GM21619 (cell line): ENCODE measurements around the gene DAB2.
"Not testable (repeated sequence)": the region's sequence is repeated elsewhere in the genome, so short reads cannot be mapped to it uniquely, and the experiment has no call there.

Experiments used
- ATAC-seq: cut with Tn5 transposase; IDR thresholded peaks from one replicate; pipeline ENCODE4 v1.9.1; 2021; ENCODE audit not compliant: unreplicated experiment

The DAB2 gene

DNA sequence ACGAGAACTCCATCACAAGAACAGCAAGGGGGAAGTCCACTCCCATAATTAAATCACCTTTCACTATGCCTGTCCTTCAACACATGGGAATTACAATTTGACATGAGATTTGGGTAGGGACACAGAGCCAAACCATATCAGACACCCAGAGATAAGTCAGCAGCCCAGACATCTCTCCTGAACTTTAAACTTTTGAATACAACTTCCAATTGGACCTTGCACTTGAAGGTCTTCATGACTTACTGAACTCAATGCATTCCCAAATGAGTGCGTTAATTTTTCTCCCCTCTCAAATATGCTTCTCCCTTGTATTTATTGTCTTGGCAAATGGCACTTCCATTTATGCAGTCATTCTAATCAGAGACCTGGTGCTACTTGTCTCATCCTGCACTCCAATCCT is 72.6 kb downstream of the DAB2 start:
- ATAC-seq = no peak

DNA sequence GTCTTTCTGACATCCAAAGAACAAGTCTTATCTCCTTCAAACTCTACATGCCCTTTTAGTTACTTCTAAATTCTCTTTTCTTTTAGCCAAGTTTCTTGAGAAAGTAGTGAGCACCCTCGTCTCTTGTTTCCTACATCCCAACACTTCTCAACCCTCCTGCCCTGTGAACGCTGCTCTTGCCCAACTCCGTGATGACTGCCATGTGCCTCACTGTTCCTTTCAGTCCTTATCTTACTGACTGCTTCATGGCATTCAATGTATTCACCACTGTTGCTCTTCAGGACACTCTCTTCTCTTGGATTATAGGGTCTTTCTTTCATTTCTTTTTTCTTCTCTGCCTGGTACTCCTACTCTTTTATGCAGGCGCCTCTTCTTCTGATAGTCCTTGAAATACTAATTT is 75.3 kb downstream of the DAB2 start:
- no peak for ATAC-seq

DNA sequence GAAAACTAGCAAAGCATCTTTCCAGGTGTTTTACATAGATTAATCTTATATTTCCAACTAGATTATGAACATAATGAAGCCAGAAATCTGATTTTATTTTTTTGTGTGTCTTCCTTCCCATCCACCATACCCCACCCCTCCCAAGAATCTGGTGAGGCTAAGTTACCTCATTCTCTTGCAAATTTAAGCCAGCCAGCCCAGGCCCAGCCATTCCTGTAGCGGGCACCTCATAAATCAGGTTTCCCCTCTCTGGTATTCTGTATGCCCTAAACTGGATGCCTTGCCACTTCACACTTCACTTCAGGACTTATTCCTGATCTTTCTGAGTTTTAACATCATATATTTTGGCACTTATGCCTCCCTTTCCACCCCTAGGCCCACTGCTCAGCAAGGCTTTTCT is 82.3 kb downstream of the DAB2 start:
- ATAC-seq = no peak

DNA sequence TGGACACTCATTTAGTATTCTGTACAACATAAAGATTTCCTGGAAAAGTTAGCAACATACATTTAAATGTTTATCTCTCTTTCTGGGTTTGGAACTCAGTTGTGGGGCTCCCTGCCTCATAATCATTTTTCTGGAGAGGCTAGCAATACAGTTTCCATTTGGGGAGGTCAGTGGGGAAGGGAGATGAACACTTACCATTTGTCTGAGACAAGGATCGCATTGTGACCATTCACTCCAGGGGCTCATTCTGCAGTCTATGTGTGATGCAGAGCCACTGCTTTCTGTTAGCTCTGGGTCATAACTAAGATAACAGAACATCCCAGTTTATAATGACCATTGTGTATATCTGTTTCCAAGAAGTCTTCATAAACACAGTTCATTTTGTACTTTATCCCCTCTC is 82.9 kb downstream of the DAB2 start:
- ATAC-seq = no peak

DNA sequence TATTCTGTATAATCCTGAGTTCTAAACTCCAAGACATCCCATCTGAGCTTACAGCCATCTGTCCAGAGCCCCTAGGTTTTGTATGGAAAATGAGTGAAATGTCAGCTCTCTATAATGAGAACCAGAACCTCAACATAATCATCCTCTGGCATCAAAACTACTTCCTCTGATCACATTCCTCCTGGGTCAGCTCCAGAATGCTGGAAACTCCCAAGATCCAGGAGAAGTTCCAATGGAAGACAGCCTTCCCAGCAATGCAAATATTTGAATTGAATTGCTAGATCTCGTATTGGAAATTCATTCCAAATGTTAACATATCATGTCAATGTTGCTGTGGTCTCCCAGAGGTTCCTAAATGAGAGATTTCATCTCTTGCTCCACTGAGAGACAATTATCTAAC is 84.3 kb downstream of the DAB2 start:
- no peak for ATAC-seq

DNA sequence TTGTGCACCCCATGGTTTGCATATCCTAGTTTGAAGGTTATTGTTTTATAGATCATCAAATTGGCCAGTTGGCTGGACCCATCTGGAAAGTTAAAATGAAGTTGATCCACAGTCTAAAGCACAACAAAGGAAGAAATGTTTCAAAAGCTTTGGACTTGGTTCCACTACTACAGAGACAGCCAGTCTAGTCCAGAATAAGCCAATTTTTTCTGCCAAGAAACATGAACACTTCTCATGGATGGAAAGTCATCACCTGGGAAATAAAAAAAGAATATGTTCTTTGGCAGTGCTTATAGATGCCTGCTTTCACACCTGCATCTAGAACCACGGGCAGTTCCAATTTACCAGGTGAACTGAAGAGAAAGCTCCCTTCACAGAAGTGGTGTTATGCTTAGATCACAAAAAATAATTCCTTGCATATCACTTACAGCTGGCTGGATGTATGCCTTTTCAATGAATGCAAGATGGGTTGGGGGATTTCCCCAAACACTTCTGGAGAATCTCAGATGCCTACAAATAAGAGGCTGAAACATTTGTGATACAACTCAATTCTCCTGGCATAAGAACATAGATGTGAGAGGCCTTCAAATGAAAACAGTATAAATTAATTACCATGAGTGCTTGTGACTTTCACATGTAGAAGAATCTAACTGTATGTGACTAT is 87.4 kb downstream of the DAB2 start:
- ATAC-seq = no peak

DNA sequence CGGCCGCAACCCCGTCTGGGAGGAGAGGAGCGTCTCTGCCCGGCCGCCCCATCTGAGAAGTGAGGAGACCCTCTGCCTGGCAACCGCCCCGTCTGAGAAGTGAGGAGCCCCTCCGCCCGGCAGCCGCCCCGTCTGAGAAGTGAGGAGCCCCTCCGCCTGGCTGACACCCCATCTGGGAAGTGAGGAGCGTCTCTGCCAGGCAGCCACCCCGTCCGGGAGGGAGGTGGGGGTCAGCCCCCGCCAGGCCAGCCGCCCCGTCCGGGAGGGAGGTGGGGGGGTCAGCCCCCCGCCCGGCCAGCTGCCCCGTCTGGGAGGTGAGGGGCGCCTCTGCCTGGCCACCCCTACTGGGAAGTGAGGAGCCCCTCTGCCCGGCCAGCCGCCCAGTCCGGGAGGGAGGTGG is 90.5 kb downstream of the DAB2 start:
- not testable (repeated sequence) for ATAC-seq

DNA sequence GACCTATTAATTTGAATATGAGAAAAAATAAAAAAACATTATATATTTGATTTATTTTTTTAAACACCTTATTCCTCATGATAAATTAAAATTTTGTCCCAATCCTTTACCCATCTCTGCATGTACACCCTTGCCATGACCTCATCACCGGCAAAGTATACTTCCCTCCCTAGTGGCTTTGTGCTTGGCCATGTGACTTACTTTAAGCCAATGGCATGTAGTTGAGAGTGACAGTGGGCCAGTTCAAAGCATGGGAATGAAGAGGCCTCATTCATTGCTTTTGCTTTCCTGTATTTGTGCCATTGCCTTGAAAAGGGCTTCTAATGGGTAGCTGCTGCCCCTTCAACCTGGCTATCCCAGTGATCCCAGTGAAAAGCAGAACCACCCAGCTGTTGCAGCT is 91.7 kb downstream of the DAB2 start:
- no peak for ATAC-seq

DNA sequence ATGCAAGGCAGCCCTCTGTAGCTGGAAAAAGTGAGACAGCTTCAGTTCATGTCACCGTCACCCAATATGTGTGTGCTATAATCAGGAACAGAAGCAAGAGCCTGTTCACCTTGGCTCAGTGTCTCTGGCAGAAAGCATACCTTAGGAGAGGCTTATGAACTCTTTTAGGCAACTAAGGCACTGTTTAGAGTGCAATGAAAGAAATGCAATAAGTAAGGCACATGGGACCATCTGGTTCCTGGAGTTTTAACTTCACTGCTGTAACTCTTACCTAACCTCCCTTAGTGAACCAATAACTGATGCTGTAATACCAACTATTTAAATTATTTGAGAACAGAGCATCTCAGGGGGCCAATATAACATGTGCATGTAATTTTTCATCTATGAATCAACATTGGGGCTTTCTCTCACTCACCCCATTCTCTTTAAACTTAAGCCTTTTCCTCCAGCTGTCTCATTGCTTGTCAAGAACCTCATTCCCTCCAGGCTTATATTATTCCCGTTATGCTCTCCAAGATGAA is 92.9 kb downstream of the DAB2 start:
- no peak for ATAC-seq

DNA sequence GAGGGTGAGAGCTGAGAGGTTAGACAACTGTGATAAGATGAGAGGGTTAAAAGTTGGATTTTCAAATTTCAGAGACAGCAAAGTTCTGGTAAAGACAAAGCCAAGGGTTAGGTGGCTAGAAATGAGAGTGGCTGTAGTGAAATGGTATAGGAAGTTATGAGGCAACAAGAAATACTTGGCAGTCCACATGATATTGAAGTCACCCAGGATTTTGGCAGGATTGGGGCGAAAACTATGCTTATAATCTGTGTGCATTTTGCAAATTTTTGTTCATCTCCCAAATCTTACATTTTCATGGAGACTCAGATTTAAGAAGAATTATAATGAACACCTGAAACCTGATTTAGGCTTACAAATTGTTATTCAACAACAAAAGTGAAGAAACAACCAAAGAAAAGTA is 96.0 kb downstream of the DAB2 start:
- no peak for ATAC-seq

DNA sequence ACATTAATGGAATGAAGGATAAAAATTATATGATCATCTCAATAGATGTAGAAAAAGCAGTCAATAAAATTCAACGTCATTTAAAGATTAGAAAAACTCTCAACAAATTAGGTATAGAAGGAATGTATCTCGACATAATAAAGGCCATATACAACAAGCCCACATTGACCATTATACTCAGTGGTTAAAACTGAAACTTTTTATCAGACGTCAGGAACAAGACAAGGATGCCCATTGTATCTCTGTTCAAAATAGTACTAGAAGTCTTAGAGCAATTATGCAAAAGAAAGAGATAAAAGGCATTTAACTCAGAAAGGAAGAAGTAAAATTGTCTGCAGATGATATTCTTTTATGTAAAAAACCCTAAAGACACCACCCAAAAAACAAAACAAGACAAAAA is 101.2 kb downstream of the DAB2 start:
- no peak for ATAC-seq
